CD14-positive monocyte (primary cell): ENCODE data around the gene SYNGAP1. TPM values are rescaled to one million over a fixed set of nuclear protein-coding genes. Genes with fewer than 3 reads are reported as not detected.

Experiments
- DNase-seq, 3 donors: peaks; one replicate each; pipeline ENCODE4 v3.0.0-alpha.2; 2011 to 2022
- H2AFZ ChIP-seq: 2 replicates; pipeline ENCODE4 v1.6.0; 2012; ENCODE audit warnings: mild to moderate bottlenecking, low read depth, low read length, inconsistent platforms; ENCODE audit not compliant: insufficient read depth, poor library complexity, severe bottlenecking
- H3K27ac ChIP-seq, 2 donors: 1 replicate in 1 of 2; 2 replicates in 1 of 2; pipeline ENCODE4 v1.5.1; 2012 to 2013; ENCODE audit warnings: low read length in 2 of 2, control low read depth in 1 of 2, inconsistent platforms in 1 of 2, low read depth in 1 of 2, mild to moderate bottlenecking in 1 of 2
- H3K27me3 ChIP-seq, 2 donors: one replicate each; pipeline versions ENCODE4 v1.6.0 to v1.6.1; 2011 to 2013; ENCODE audit warnings: low read length in 2 of 2; ENCODE audit not compliant: control insufficient read depth in 2 of 2, insufficient read depth in 2 of 2
- H3K36me3 ChIP-seq, 2 donors: replicated peaks in 1 of 2; 1 replicate in 1 of 2; 2 replicates in 1 of 2; pipeline versions ENCODE4 v1.5.1 to v1.6.1; 2012 to 2013; ENCODE audit warnings: low read length in 2 of 2, control low read depth in 1 of 2, inconsistent platforms in 1 of 2, mild to moderate bottlenecking in 1 of 2; ENCODE audit not compliant: insufficient read depth in 2 of 2, control insufficient read depth in 1 of 2
- H3K4me1 ChIP-seq, 2 donors: 1 replicate in 1 of 2; 2 replicates in 1 of 2; pipeline versions ENCODE4 v1.5.1 to v1.6.1; 2012 to 2013; ENCODE audit warnings: low read length in 2 of 2, control low read depth in 1 of 2, inconsistent platforms in 1 of 2, mild to moderate bottlenecking in 1 of 2, moderate library complexity in 1 of 2; ENCODE audit not compliant: insufficient read depth in 2 of 2, control insufficient read depth in 1 of 2
- H3K4me2 ChIP-seq: replicated peaks from 2 replicates; pipeline ENCODE3; 2012; ENCODE audit warnings: low read length, moderate library complexity, mild to moderate bottlenecking; ENCODE audit not compliant: poor library complexity, severe bottlenecking; ENCODE audit errors: extremely low read depth
- H3K4me3 ChIP-seq, 3 experiments: fragments of 200-600 bp in 1 of 3; sonication (generic) in 1 of 3; replicated peaks in 1 of 3; 1 replicate in 2 of 3; 2 replicates in 1 of 3; pipeline ENCODE4 v1.5.1; 2011 to 2013; ENCODE audit warnings: low read length in 3 of 3, mild to moderate bottlenecking in 3 of 3, control low read depth in 2 of 3, low read depth in 2 of 3, inconsistent platforms in 1 of 3, moderate library complexity in 1 of 3
- H3K79me2 ChIP-seq: 2 replicates; pipeline ENCODE4 v1.6.0; 2012; ENCODE audit warnings: mild to moderate bottlenecking, control low read depth, inconsistent platforms, low read length, moderate library complexity; ENCODE audit not compliant: insufficient read depth
- H3K9ac ChIP-seq: 2 replicates; pipeline ENCODE4 v1.6.0; 2017; ENCODE audit warnings: low read length, mild to moderate bottlenecking; ENCODE audit not compliant: insufficient read depth, poor library complexity, severe bottlenecking
- H3K9me3 ChIP-seq, 2 donors: replicated peaks in 1 of 2; 1 replicate in 1 of 2; 2 replicates in 1 of 2; pipeline versions ENCODE4 v1.5.1 to v1.6.1; 2012 to 2013; ENCODE audit warnings: low read length in 2 of 2, control low read depth in 1 of 2; ENCODE audit not compliant: control insufficient read depth in 1 of 2, insufficient read depth in 1 of 2
- H4K20me1 ChIP-seq: 2 replicates; pipeline ENCODE4 v1.6.0; 2012; ENCODE audit warnings: mild to moderate bottlenecking, low read length, control low read depth, moderate library complexity; ENCODE audit not compliant: insufficient read depth
- H3K27ac Mint-ChIP-seq, 7 donors: one replicate each; pipeline ENCODE4 v1.8.0; 2020; ENCODE audit warnings: mild to moderate bottlenecking in 7 of 7, mixed read lengths in 7 of 7, moderate library complexity in 6 of 7, inconsistent platforms in 2 of 7
- H3K27me3 Mint-ChIP-seq, 3 donors: one replicate each; pipeline ENCODE4 v1.8.0; 2021 to 2022; ENCODE audit warnings: low read depth in 3 of 3, mild to moderate bottlenecking in 3 of 3, mixed read lengths in 3 of 3, moderate library complexity in 3 of 3, inconsistent platforms in 1 of 3
- H3K36me3 Mint-ChIP-seq, 2 donors: one replicate each; pipeline ENCODE4 v1.8.0; 2020; ENCODE audit warnings: mixed read lengths in 2 of 2, inconsistent platforms in 1 of 2, mild to moderate bottlenecking in 1 of 2
- H3K4me1 Mint-ChIP-seq: one replicate; pipeline ENCODE4 v1.8.0; 2020; ENCODE audit warnings: mild to moderate bottlenecking, mixed read lengths
- H3K4me3 Mint-ChIP-seq, 2 donors: one replicate each; pipeline ENCODE4 v1.8.0; 2020; ENCODE audit warnings: mild to moderate bottlenecking in 2 of 2, mixed read lengths in 2 of 2, moderate library complexity in 1 of 2
- H3K9me3 Mint-ChIP-seq, 7 donors: one replicate each; pipeline ENCODE4 v1.8.0; 2020 to 2022; ENCODE audit warnings: mixed read lengths in 7 of 7, mild to moderate bottlenecking in 6 of 7, moderate library complexity in 6 of 7, inconsistent platforms in 2 of 7
- CTCF ChIP-seq: fragments of 200-600 bp; IDR thresholded peaks from one replicate; pipeline ENCODE4 v1.8.0; 2022; ENCODE audit warnings: antibody characterized with exemption, mild to moderate bottlenecking
- WGBS: methylation state at CpG from one replicate; pipeline ENCODE4 v1.1.5; 2013; ENCODE audit warnings: missing lambda C conversion rate; ENCODE audit not compliant: insufficient coverage; 5-methylcytosine and 5-hydroxymethylcytosine counted together
- intact Hi-C, 2 donors: fragments of 100-400 bp; cut with micrococcal nuclease; formaldehyde crosslinking; loops; one replicate each; pipeline versions ENCODE4 v1.15.0 to v1.15.1; 2023
- polyA plus RNA-seq, 3 donors: library from polyadenylated mRNA; depleted of rRNA in 1 of 3; unstranded in 2 of 3; stranded (reverse) in 1 of 3; fragments of 300-500 nt in 2 of 3; fragments of >200 nt in 1 of 3; fragmentation: Illumina TruSeq in 2 of 3; gene quantifications; 1 replicate in 2 of 3; 2 replicates in 1 of 3; pipeline ENCODE4 v1.2.3, GENCODE V29; 2012 to 2021

SYNGAP1 gene
- polyA plus RNA-seq, 3 donors = 4.0 TPM; not detected in 2

GRCh38 chr6:33404884-33405283, 15.0 kb upstream of the SYNGAP1 start:
- Mint-ChIP-seq H3K4me1 (peaks cover 4% of the 10 kb centered on the region), H3K27me3 (peaks cover 0 to 8% (median 0%) of the 10 kb centered on the region in 3 donors), H3K4me3 (no peak overlapping the region), H3K27ac (peak overlapping the region in 4 of 7 donors; percentile 2 to 78 (median 58)), H3K36me3 (peaks cover 43 to 60% of the 10 kb centered on the region in 2 donors), H3K9me3 (no peaks in the 10 kb centered on the region)
- Histone ChIP-seq H4K20me1 (no peaks in the 10 kb centered on the region), H3K79me2 (peaks cover 43% of the 10 kb centered on the region), H3K36me3 (peaks cover 29 to 71% of the 10 kb centered on the region in 2 donors), H3K4me3 (no peak overlapping the region), H2AFZ (no peak overlapping the region), H3K9ac (no peak overlapping the region), H3K9me3 (no peaks in the 10 kb centered on the region), H3K27ac (peak overlapping the region in 1 of 2 donors; percentile 70), H3K27me3 (no peaks in the 10 kb centered on the region), H3K4me2 (no peak overlapping the region), H3K4me1 (peaks cover 6 to 7% of the 10 kb centered on the region in 2 donors)
- intact Hi-C loops = no loop called here
- DNase-seq = no peak
- TF ChIP-seq CTCF = no peak
- WGBS = 98% methylated on average over 16 of the region's 17 CpGs

- 86% methylated on average over 15 of the region's 15 CpGs for WGBS
- Mint-ChIP-seq H3K27ac (peak overlapping the region; percentile 2 to 74 (median 46)), H3K36me3 (peaks cover 38 to 54% of the 10 kb centered on the region in 2 donors), H3K27me3 (peaks cover 0 to 9% (median 0%) of the 10 kb centered on the region in 3 donors), H3K4me3 (no peak overlapping the region), H3K4me1 (peaks cover 4% of the 10 kb centered on the region), H3K9me3 (no peaks in the 10 kb centered on the region)
- Histone ChIP-seq H3K27ac (peak overlapping the region in 1 of 2 donors; percentile 70), H3K4me3 (no peak overlapping the region), H3K27me3 (no peaks in the 10 kb centered on the region), H3K9me3 (no peaks in the 10 kb centered on the region), H4K20me1 (no peaks in the 10 kb centered on the region), H3K36me3 (peaks cover 29 to 66% of the 10 kb centered on the region in 2 donors), H2AFZ (no peak overlapping the region), H3K79me2 (peaks cover 43% of the 10 kb centered on the region), H3K4me2 (no peak overlapping the region), H3K9ac (no peak overlapping the region), H3K4me1 (peaks cover 6 to 8% of the 10 kb centered on the region in 2 donors)
- no peak for DNase-seq
- TF ChIP-seq CTCF = no peak
- intact Hi-C loops = no loop called here
Observed at GRCh38 chr6:33405386-33405940, 14.4 kb upstream of the SYNGAP1 start.
